ENCODE data around the gene CDK14.
"Not testable (repeated sequence)": the region's sequence is repeated elsewhere in the genome, so short reads cannot be mapped to it uniquely, and the experiment has no call there.

Gene CDK14

DNA sequence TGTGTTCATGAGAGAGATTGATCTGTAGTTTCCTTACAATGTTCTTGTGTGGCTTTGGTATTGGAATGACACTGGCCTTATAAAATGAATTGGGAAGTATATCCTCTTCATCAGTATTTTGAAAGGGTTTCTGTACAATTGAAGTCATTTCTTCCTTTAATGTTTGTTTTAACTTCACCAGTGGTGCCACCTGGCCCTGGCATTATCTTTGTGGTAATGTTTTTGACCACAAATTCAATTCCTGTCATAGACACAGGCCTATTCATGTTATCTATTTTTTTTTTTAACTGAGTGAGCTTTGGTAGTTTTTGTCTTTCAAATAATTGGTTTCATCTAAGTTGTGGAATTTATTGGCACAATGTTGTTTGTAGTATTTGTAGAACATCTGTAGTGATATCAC is 127.7 kb downstream of the CDK14 start:
- DNase-seq, result no peak

DNA sequence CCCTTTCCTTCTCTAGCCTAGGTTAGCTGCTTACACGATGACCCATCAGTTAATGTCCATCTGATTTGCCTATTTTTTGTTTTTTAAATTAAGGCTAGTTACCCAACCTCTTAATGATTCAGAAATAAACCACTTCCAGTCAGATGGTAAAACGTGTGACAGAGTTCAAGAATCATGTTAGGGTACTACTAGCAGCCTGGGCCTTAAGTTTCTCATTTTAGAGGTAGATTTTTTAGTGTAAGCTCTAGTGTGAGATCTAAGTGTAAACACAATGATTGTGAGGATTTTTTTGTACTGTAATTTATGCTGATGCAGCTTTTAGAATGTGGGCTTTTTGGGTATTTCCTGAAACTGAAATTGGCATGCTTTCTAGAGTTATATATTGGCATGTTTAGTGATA is 130.0 kb downstream of the CDK14 start:
- DNase-seq, result no peak

DNA sequence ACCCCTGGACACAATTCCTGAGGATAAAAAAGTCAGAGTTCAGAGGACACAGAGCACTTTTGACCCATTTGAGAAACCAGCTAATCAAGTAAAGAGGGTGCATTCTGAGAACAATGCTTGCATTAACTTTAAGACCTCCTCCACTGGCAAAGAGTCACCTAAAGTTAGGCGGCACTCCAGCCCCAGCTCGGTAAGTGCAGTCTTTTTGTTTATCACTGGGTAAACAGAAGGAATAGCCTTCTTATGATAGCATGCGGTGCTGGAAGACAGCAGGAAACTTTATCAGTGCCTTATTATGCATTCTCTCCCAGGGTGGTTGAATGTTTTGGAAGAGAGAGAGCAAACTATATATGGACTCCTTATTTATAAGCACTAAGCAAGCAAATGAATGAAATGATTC is 130.5 kb downstream of the CDK14 start:
- peak; percentile 11 for DNase-seq

DNA sequence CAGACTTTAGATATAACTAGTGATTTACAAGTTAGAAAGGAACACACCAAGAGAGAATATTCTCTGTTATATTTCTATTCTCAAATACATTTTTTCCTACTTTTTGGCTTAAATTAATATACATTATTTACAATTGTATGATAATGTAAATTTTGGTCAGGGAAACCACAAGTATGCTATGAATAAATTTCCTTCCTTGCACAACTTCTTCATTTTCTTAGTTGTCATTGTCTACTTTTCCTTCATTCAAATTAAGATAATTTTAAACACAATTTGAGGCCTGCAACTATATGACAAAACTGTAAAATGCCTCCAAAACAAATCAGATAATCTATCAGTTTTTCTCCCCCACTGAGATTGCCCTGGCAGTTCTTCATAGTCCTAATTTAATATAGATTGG is 131.3 kb downstream of the CDK14 start:
- DNase-seq, result no peak

DNA sequence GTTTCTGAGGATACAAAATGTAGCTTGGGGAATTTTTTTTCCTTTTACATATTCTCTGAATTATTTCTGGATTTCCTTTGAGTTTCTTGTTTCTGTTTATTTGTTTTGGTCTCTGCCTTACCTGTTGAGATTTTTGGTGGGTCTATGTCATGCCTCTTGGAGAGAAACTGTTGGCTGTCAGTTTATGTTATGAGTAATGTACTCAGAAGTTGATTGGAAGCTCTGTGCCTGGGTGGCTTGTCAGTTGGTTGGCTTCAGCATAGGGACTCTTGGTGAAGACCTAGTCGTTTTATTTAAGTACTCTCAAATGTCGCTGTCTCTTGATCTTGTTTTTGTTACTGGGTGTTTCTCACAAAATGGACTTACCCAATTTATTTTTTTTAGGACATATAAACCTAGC is 132.4 kb downstream of the CDK14 start:
- DNase-seq, result no peak

DNA sequence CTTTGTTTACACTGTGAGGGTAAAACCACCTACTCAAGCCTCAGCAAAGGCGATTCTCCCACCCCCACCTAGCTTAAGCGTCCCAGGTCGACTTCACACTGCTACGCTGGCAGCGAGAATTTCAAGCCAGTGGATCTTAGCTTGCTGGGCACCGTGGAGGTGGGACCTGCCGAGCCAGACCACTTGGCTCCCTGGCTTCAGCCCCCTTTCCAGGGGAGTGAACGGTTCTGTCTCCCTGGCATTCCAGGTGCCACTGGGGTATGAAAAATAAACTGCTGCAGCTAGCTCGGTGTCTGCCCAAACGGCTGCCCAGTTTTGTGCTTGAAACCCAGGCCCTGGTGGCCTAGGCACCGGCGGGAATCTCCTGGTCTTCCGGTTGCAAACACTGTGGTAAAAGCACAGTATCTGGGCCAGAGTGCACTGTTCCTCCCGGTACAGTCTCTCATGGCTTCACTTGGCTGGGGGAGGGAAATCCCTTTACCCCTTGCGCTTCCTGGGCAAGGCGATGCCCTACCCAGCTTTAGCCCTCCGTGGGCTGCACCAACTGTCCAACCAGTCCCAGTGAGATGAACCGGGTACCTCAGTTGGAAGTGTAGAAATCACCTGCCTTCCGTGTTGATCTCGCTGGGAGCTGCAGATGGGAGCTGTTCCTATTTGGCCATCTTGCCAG is 139.6 kb downstream of the CDK14 start:
- DNase-seq, result not testable (repeated sequence)

DNA sequence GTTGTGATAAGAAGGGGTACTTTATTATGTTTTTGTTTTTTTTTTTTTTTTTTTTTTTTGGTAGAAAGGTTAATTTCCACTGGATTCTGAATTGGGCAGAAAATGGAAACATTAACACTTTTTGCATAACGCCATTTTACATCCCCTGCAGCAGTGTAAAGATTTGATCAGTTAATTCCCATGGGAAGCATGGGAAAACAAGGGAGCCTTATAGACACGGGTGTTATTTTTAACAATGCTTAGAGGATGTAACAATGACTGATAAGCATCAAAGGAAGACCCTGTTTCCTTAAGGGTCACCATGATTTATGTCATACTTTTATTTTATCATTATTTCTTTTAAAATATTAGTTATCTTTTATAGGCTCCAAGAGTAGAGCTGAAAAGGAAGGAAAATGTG is 140.2 kb downstream of the CDK14 start:
- no peak for DNase-seq

DNA sequence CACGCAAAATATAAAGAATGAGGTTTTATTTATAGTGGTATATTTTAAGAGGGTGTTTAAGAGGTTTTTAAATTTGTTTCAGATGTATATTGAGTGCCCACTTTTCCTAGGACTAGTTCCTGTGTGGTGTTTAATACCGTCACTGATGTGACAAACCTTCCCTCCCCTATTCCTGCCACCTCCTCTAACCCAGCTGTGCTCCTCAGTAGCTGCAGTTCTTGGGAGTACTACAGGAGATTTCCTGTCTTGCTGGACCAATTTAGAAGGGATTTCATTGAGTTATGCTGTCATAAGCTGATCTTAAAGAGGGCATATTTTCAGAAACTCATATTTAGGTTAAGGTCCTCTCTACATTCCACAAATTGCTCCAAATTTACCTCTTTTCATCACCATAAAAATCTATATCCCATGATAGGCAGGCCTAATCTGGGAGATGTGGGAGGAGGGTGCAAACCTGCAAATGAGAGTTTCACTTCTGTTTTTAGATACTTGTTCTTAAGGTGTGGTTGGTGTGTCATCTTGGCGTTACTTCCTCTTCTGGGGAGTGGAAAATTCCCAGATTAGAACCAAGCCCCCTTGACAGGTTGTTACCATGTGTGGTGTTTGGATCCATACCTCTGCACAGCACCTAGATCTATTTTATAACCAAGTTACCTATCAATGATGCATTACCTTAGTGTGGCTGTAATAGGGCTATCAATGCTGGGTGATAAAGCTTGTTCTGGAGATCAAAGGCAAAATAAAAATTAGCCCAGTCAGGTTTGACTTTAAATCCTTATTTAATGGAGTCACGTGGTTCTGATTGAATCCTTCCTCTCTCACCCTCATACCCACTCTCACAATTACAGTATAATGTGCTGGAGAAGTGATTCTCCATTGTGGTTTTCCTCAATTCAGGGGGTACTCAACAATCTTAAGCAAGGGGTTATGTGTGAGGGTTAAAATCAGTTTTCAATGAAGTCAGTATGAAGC is 141.1 kb downstream of the CDK14 start:
- no peak for DNase-seq

DNA sequence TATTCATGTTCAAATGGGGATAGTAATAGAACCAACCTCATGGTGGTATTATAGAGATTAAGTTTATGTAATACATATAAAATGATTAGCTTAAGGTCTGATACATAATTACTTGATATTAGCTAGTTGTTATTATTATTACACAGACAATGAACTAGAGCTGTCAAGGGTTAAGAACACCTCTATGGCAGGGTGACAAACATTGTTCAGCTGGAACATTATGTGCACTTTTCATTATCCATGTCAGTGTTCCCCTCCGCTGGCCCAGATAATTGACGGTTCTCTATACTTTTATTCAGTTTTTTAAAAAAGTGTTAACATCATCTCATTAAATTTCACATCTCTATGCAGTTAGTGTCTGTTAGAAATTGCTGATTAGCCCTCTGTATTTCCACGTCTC is 142.1 kb downstream of the CDK14 start:
- no peak for DNase-seq

DNA sequence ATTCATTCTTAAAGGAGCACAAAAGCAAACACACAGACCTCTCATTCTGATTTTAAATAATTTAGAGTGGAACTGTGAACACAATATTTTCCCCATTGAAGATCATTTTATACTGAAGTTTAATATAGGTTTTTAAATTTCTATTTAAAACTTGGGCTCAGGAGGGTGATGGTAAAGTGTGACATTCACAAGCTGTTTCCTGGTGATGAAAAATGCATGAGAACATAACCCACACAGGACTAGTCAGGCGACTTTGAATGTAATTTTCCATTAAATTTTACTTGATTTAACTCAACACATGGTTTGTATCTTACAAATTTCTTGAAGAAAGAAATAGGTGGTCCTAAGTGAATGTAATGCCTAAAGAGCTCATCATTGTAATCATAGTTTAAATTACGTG is 143.6 kb downstream of the CDK14 start:
- DNase-seq, result no peak

DNA sequence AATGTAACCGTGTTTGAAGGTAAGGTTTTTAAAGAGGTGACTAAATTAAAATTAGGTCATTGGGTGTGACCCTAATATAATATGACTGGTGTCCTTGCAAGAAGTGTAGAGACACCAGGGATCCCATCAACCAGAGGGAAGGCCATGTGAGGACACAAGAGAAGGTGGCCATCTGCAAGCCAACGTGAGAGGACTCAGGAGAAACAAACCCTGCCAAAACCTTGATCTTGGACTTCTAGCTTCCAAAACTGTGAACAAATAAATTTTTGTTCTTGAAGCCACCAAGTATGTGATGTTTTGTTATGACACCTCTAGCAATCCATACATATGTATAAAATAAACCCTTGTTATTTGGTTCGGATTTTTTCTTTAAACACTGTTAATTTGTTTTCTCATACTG is 144.3 kb downstream of the CDK14 start:
- no peak for DNase-seq

DNA sequence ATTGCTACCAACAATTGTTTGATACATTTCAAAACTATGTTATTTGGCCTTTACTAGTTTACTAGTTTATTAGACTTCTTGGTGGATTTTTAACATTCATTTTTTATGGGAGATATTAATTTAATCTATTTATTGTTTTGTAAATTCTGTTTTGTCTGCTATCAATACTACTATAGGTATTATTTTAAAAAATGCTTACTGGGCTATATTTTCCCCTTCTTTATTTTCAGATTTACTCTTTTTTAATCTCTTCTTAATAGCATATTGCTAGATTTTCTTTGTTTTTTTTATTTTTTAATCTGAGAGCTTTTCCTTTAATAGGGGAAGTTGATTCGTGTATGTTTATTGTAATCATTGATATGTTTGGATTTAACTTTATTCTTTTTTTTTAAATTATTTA is 147.5 kb downstream of the CDK14 start:
- no peak for DNase-seq

DNA sequence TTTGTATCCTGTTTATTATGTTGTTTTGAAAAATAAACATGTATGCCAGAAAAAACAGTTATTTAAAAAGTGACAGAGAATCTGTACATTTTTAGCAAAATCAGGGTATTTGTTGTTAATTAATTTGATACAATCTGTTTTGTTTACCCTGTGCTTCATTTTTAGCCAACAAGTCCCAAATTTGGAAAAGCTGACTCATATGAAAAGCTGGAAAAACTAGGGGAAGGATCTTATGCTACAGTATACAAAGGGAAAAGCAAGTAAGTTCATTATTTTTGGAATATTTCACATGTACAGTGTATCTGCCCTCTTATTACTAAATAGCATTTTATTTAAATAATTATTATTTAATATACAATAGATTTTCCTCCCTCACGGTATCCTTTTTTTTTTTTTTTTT is 151.4 kb downstream of the CDK14 start:
- DNase-seq, result no peak

DNA sequence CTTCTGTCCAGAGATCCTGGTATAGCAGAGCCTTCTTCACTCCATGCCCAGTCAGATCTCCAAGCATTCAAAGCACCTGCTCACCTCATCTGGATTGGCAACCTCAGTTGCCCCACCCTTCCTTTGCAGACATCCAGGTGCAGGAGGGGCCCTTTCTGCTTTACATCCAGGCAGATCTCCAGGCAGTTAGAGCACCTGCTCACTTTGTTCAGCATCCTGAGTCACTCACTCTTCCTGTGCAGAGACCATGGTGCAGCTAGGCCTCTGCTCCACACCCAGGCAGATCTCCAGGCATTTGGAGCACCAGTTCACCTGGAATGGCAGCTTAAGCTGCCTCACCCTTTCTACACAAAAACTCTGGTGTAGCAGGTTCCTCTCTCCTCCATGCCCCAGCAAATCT is 153.1 kb downstream of the CDK14 start:
- no peak for DNase-seq

DNA sequence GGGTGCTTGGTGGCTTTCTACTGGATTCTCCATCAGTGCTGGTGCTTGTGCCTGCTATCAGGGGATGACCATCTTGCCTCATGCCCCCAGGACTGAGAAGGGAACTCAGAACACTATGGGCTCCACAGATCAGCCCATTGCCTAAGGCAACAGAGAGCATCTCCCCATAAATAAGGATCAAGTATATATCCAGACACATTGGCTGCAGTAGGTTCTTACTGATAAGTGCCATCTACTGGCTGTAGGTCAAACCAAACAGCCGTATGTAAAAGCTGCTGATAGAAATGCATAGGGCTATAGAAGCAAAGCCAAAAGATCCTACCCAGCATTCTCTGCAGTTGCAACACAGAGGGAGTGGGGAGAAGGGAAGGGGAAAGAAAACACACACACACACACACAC is 153.7 kb downstream of the CDK14 start:
- peak; percentile 6 for DNase-seq

DNA sequence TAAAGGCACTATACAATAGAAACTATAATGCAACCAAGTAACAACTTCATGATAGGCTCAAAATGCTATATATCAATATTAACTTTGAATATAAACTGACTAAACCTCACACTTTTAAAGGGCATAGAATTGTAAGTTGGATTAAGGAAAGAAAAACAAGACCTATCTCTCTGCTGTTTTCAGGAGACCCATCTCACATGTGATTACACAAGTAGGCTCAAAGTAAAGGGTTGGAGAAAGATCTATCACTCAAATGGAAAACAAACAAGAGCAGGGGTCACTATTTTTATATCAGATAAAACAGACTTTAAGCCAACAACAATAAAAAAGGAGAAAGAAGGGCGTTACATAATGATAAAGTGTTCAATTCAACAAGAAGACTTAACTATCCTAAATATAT is 155.5 kb downstream of the CDK14 start:
- no peak for DNase-seq

DNA sequence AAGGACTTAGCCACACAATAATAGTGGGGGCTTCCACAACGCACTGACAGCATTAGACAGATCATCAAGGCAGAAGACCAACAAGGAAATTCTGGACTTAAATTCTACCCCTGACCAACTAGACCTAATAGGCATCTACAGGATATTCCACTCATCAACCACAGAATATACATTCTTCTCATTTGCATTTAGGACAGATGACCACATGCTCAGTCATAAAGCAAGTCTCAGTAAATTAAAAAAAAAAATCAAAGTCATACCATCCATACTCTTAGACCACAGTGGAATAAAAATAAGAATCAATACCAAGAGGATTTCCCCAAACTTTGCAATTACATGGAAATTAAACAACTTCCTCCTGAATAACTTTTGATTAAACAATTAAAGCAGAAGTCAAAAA is 155.9 kb downstream of the CDK14 start:
- peak; percentile 12 for DNase-seq

DNA sequence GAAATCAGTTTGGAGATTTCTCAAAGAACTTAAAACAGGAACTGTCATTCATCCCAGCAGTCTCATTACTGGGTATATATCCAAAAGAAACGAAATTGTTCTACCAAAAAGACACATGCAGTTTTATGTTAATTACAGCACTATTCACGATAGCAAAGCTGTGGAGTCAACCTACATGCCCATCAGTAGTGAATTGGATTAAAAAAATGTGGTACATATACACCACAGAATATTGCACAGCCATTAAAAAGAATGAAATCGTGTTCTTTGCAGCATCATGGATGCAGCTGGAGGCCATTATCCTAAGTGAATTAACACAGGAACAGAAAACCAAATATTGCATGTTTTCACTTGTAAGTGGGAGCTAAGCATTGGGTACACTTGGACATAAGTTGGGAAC is 158.9 kb downstream of the CDK14 start:
- DNase-seq, result no peak

DNA sequence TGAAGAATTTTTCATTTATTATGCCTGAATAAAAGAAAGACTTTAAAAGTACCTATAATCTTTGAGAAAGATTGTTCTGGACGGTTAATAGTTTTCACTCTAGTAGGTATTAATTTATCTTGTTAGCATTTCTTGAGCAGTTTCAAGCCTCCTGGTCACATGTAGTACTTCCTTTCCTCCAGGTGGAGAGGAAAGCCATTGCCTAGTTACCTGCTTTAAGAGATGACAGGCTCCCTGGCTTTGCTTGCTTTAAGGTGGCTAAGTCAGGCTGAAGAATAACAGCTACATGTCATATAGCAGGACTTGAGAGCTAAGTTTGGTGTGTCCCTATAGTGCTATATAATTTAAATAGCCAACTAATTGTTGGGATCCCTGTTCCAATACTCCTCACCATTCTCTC is 160.2 kb downstream of the CDK14 start:
- no peak for DNase-seq

DNA sequence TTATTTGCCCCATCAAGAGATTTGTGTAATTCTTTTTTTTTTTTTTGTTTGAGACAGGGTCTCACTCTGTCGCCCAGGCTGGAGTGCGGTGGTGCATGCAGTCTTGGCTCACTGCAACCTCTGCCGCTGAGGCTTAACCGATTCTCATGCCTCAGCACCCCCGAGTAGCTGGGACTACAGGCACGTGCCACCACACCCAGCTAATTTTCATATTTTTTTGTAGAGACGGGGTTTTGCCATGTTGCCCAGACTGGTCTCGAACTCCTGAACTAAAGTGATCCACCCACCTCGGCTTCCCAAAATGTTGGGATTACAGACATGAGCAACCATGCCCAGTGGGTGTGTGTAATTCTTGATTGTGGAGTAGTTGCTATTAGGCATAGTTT is 161.4 kb downstream of the CDK14 start:
- not testable (repeated sequence) for DNase-seq

DNA sequence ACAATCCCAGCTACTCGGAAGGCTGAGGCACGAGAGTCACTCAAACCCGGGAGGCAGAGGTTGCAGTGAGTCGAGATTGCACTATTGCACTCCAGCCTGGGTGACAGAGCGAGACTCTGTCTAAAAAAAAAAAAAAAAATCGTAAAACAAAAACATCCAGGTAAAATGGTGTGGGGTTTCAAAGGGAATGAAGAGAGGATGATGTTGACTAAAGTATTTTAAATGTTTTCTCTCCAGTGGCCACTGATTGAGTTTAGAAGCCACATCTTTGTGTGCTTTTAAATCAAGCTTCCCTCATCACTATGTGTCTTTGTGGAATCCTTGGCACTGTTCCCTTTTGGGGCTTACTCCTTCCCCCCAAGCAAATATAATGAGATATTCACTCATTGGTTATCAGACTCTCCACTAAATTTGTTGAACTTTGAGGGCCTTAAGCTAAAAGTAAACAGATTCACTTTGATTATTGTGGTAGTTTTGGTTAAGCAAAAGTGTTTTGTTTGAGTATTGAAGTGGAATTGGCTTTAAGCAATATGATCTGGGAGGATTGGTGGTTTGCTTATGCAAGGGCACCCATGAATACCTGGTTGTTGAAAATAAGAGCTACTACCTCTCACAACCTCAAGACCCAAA is 162.9 kb downstream of the CDK14 start:
- DNase-seq, result no peak

DNA sequence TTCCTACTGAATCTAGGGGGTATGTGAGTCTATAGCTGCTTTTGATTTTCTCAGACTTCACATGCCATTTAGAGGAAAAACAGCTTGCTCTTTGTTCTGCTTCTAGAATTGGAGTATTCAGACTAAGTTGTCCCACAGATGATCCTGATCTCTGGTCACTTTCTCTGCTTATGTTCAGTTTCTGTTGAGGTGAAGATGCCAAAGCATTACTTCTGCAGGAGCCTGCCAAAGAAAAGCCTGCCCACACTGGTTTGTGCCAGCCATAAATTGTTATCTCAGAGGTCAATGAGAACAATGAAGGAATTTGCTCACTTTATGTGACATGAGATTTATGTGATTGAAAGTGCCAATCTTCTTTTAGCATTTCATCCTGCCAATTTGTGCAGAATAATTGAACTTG is 163.6 kb downstream of the CDK14 start:
- DNase-seq, result no peak

DNA sequence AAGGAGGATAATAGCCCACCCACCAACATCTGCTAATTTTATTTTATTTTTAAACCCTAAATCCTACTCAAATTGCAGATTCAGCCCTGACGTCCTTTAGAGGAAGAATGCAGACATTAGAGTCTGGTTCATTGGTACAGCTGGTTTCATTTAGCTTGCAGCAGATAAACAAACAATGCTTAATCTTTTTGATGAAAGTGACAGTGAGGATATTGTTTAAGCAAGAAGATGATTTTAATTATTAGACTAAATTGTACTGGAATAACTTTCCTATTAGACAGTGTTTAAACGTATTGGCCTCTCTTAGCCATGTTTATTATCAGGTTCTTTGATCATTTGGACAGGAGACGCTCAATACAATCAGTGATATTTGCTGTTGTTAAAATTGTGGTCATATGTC is 164.8 kb downstream of the CDK14 start:
- DNase-seq, result peak; percentile 8

DNA sequence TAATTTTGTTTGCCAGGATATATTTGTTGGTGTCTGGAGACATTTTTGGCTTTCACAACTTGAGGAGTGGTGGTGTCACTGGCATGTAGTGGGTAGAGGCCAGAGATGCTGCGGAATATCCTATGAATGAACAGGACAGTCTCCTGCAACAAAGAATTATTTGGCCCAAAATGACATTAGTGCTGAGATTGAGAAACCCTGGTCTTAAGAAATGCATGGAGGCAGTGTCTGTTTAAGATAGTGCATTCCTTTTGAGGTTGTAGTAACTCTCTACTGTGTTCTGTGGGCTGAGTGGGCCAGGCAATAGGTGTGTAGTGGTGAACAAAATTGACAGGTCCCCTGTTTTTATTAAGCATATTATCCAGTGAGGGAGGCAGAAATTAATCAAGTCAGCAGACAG is 165.5 kb downstream of the CDK14 start:
- no peak for DNase-seq

Data from fibroblast of skin of back (primary cell).